ENCODE results near the gene SLC15A3. TPM values are rescaled to one million over a fixed set of nuclear protein-coding genes. Genes with fewer than 3 reads are reported as not detected.

The SLC15A3 gene
- total and polyA plus RNA-seq, 4 donors, result 9.0 to 20.9 (median 16.3) TPM

- Histone ChIP-seq H3K27ac (ENCODE audit: low read depth in 1 of 2, low read length in 2 of 2) (no peak overlapping the region), H3K27me3 (ENCODE audit: control insufficient read depth in 4 of 4, insufficient read depth in 4 of 4, low read length in 3 of 4) (peaks cover 0 to 2% (median 0%) of the 10 kb centered on the region in 4 donors), H3K9ac (ENCODE audit: low read depth in 1 of 2, low read length in 2 of 2) (no peak overlapping the region), H3K4me3 (ENCODE audit: low read depth in 1 of 3, low read length in 3 of 3) (no peak overlapping the region), H3K36me3 (ENCODE audit: control insufficient read depth in 4 of 4, insufficient read depth in 3 of 4, low read depth in 1 of 4, low read length in 3 of 4) (no peaks in the 10 kb centered on the region), H3K9me3 (ENCODE audit: control insufficient read depth in 4 of 4, low read length in 3 of 4) (no peaks in the 10 kb centered on the region), H3K4me1 (ENCODE audit: control insufficient read depth in 4 of 4, insufficient read depth in 4 of 4, low read length in 3 of 4) (no peaks in the 10 kb centered on the region)
- TF ChIP-seq ATF3 (IDR thresholded peaks at IDR 0.05), result no peak
- TF ChIP-seq NR2F2 (IDR thresholded peaks at IDR 0.05), result no peak
- no peak for TF ChIP-seq HNF4G (IDR thresholded peaks at IDR 0.05)
- no peak for TF ChIP-seq RAD21 (IDR thresholded peaks at IDR 0.05)
- no peak for TF ChIP-seq HNF4A (conservative IDR thresholded peaks at IDR 0.05)
- TF ChIP-seq FOXA1 (IDR thresholded peaks at IDR 0.05), result no peak
- TF ChIP-seq FOXA2 (IDR thresholded peaks at IDR 0.05), result no peak
- TF ChIP-seq TAF1 (conservative IDR thresholded peaks at IDR 0.05), result no peak
- TF ChIP-seq YY1 (IDR thresholded peaks at IDR 0.05), result no peak
- TF ChIP-seq JUND (IDR thresholded peaks at IDR 0.05), result no peak
- TF ChIP-seq, protein P1, sequence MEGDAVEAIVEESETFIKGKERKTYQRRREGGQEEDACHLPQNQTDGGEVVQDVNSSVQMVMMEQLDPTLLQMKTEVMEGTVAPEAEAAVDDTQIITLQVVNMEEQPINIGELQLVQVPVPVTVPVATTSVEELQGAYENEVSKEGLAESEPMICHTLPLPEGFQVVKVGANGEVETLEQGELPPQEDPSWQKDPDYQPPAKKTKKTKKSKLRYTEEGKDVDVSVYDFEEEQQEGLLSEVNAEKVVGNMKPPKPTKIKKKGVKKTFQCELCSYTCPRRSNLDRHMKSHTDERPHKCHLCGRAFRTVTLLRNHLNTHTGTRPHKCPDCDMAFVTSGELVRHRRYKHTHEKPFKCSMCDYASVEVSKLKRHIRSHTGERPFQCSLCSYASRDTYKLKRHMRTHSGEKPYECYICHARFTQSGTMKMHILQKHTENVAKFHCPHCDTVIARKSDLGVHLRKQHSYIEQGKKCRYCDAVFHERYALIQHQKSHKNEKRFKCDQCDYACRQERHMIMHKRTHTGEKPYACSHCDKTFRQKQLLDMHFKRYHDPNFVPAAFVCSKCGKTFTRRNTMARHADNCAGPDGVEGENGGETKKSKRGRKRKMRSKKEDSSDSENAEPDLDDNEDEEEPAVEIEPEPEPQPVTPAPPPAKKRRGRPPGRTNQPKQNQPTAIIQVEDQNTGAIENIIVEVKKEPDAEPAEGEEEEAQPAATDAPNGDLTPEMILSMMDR (IDR thresholded peaks at IDR 0.05; ENCODE audit: low read depth, low read length, missing input control), result no peak
- TF ChIP-seq SP1 (IDR thresholded peaks at IDR 0.05), result no peak
- TF ChIP-seq RXRA (IDR thresholded peaks at IDR 0.05), result no peak
- TF ChIP-seq, protein P2, sequence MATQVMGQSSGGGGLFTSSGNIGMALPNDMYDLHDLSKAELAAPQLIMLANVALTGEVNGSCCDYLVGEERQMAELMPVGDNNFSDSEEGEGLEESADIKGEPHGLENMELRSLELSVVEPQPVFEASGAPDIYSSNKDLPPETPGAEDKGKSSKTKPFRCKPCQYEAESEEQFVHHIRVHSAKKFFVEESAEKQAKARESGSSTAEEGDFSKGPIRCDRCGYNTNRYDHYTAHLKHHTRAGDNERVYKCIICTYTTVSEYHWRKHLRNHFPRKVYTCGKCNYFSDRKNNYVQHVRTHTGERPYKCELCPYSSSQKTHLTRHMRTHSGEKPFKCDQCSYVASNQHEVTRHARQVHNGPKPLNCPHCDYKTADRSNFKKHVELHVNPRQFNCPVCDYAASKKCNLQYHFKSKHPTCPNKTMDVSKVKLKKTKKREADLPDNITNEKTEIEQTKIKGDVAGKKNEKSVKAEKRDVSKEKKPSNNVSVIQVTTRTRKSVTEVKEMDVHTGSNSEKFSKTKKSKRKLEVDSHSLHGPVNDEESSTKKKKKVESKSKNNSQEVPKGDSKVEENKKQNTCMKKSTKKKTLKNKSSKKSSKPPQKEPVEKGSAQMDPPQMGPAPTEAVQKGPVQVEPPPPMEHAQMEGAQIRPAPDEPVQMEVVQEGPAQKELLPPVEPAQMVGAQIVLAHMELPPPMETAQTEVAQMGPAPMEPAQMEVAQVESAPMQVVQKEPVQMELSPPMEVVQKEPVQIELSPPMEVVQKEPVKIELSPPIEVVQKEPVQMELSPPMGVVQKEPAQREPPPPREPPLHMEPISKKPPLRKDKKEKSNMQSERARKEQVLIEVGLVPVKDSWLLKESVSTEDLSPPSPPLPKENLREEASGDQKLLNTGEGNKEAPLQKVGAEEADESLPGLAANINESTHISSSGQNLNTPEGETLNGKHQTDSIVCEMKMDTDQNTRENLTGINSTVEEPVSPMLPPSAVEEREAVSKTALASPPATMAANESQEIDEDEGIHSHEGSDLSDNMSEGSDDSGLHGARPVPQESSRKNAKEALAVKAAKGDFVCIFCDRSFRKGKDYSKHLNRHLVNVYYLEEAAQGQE (IDR thresholded peaks at IDR 0.05), result no peak
- TF ChIP-seq GABPA (IDR thresholded peaks at IDR 0.05 in 1 of 2, conservative IDR thresholded peaks at IDR 0.05 in 1 of 2), result no peak
- WGBS, result 74% methylated on average over 2 of the region's 2 CpGs
- DNase-seq (ENCODE audit: low spot score), result no peak
Measured at GRCh38 chr11:60985501-60985900, 33.5 kb upstream of the SLC15A3 start.

GRCh38 chr11:60984636-60985035 is 32.7 kb upstream of the SLC15A3 start:
- Histone ChIP-seq H3K36me3 (ENCODE audit: control insufficient read depth in 4 of 4, insufficient read depth in 3 of 4, low read depth in 1 of 4, low read length in 3 of 4) (no peaks in the 10 kb centered on the region), H3K9me3 (ENCODE audit: control insufficient read depth in 4 of 4, low read length in 3 of 4) (no peaks in the 10 kb centered on the region), H3K27ac (ENCODE audit: low read depth in 1 of 2, low read length in 2 of 2) (no peak overlapping the region), H3K27me3 (ENCODE audit: control insufficient read depth in 4 of 4, insufficient read depth in 4 of 4, low read length in 3 of 4) (peaks cover 0 to 2% (median 0%) of the 10 kb centered on the region in 4 donors), H3K4me1 (ENCODE audit: control insufficient read depth in 4 of 4, insufficient read depth in 4 of 4, low read length in 3 of 4) (no peaks in the 10 kb centered on the region), H3K4me3 (ENCODE audit: low read depth in 1 of 3, low read length in 3 of 3) (no peak overlapping the region), H3K9ac (ENCODE audit: low read depth in 1 of 2, low read length in 2 of 2) (no peak overlapping the region)
- WGBS, result 60% methylated on average over 4 of the region's 4 CpGs
- TF ChIP-seq SP1 (IDR thresholded peaks at IDR 0.05), result no peak
- no peak for TF ChIP-seq NR2F2 (IDR thresholded peaks at IDR 0.05)
- TF ChIP-seq, protein P2 (IDR thresholded peaks at IDR 0.05), result no peak
- no peak for TF ChIP-seq EGR1 (IDR thresholded peaks at IDR 0.05; ENCODE audit: low read depth in 2 of 2)
- TF ChIP-seq, protein P1 (IDR thresholded peaks at IDR 0.05; ENCODE audit: low read depth, low read length, missing input control), result no peak
- no peak for DNase-seq (ENCODE audit: low spot score)
